ENCODE results near the gene GDF10.

The GDF10 gene

GRCh38 chr10:47359101-47359500, 59.1 kb downstream of the GDF10 start:
- H3K36me3 Mint-ChIP-seq = no peaks in the 10 kb centered on the region
- H3K27ac Mint-ChIP-seq = no peak overlapping the region
- H3K4me3 Mint-ChIP-seq = no peak overlapping the region
- ATAC-seq (ENCODE audit: low read depth) (no peak), DNase-seq (ENCODE audit: low spot score in 2 of 2) (no peak)
- no peaks in the 10 kb centered on the region for H3K27me3 Mint-ChIP-seq
- no peaks in the 10 kb centered on the region for H3K4me1 Mint-ChIP-seq
- H3K9me3 Mint-ChIP-seq = no peaks in the 10 kb centered on the region

- Mint-ChIP-seq H3K9me3 (no peaks in the 10 kb centered on the region), H3K36me3 (no peaks in the 10 kb centered on the region), H3K27me3 (no peaks in the 10 kb centered on the region), H3K4me3 (no peak overlapping the region), H3K4me1 (peaks cover 2% of the 10 kb centered on the region), H3K27ac (no peak overlapping the region)
- ATAC-seq (ENCODE audit: low read depth) (no peak), DNase-seq (ENCODE audit: low spot score in 2 of 2) (no peak)
These were observed 59.8 kb downstream of the GDF10 start for GRCh38 chr10:47359626-47360418.

- Mint-ChIP-seq H3K9me3 (no peaks in the 10 kb centered on the region), H3K4me1 (peaks cover 2% of the 10 kb centered on the region), H3K27me3 (peaks cover 4% of the 10 kb centered on the region), H3K36me3 (no peaks in the 10 kb centered on the region), H3K27ac (no peak overlapping the region), H3K4me3 (no peak overlapping the region)
- no peak for ATAC-seq (ENCODE audit: low read depth)
- no peak for DNase-seq (ENCODE audit: low spot score in 2 of 2)
These were observed 60.5 kb downstream of the GDF10 start for GRCh38 chr10:47360419-47361040.

- H3K27me3 Mint-ChIP-seq = peaks cover 8% of the 10 kb centered on the region
- no peak overlapping the region for H3K4me3 Mint-ChIP-seq
- ATAC-seq (ENCODE audit: low read depth) (no peak), DNase-seq (ENCODE audit: low spot score in 2 of 2) (no peak)
- H3K27ac Mint-ChIP-seq = no peak overlapping the region
- H3K4me1 Mint-ChIP-seq = peaks cover 2% of the 10 kb centered on the region
- no peaks in the 10 kb centered on the region for H3K36me3 Mint-ChIP-seq
- no peaks in the 10 kb centered on the region for H3K9me3 Mint-ChIP-seq
These were observed 61.3 kb downstream of the GDF10 start for GRCh38 chr10:47361293-47361692.

- peaks cover 2% of the 10 kb centered on the region for H3K4me1 Mint-ChIP-seq
- H3K4me3 Mint-ChIP-seq = no peak overlapping the region
- ATAC-seq (ENCODE audit: low read depth) = no peak
- H3K36me3 Mint-ChIP-seq = no peaks in the 10 kb centered on the region
- no peak overlapping the region for H3K27ac Mint-ChIP-seq
- DNase-seq (ENCODE audit: low spot score in 2 of 2) = no peak
- peaks cover 10% of the 10 kb centered on the region for H3K27me3 Mint-ChIP-seq
- no peaks in the 10 kb centered on the region for H3K9me3 Mint-ChIP-seq
These were observed 62.2 kb downstream of the GDF10 start for GRCh38 chr10:47362199-47362598.
